ENCODE data around the gene CD99. TPM values are rescaled to one million over a fixed set of nuclear protein-coding genes. Genes with fewer than 3 reads are reported as not detected.

The CD99 gene
- polyA plus RNA-seq, 3 donors: 189 to 220 (median 206) TPM

GRCh38 chrX:2697306-2697705 lies 6.2 kb downstream of the CD99 start:
- no peak for DNase-seq (ENCODE audit: low read depth in 3 of 3, low spot score in 2 of 3)

GRCh38 chrX:2697741-2698299 lies 6.7 kb downstream of the CD99 start:
- no peak for DNase-seq (ENCODE audit: low read depth in 3 of 3, low spot score in 2 of 3)

- DNase-seq (ENCODE audit: low read depth in 3 of 3, low spot score in 2 of 3): no peak
These were observed 7.5 kb downstream of the CD99 start for GRCh38 chrX:2698604-2699003.

GRCh38 chrX:2699959-2700358 lies 8.9 kb downstream of the CD99 start:
- no peak for DNase-seq (ENCODE audit: low read depth in 3 of 3, low spot score in 2 of 3)

GRCh38 chrX:2700405-2701320 lies 9.6 kb downstream of the CD99 start:
- no peak for DNase-seq (ENCODE audit: low read depth in 3 of 3, low spot score in 2 of 3)

- no peak for DNase-seq (ENCODE audit: low read depth in 3 of 3, low spot score in 2 of 3)
These were observed 10.5 kb downstream of the CD99 start for GRCh38 chrX:2701600-2701999.

- DNase-seq (ENCODE audit: low read depth in 3 of 3, low spot score in 2 of 3): no peak
These were observed 12.9 kb downstream of the CD99 start for GRCh38 chrX:2703991-2704369.

- DNase-seq (ENCODE audit: low read depth in 3 of 3, low spot score in 2 of 3): no peak
These were observed 14.1 kb downstream of the CD99 start for GRCh38 chrX:2705046-2705832.

- DNase-seq (ENCODE audit: low read depth in 3 of 3, low spot score in 2 of 3): peak in 2 of 3 donors; percentile 37 to 56
These were observed 16.3 kb downstream of the CD99 start for GRCh38 chrX:2707334-2707760.

- no peak for DNase-seq (ENCODE audit: low read depth in 3 of 3, low spot score in 2 of 3)
These were observed 16.9 kb downstream of the CD99 start for GRCh38 chrX:2708021-2708420.

- DNase-seq (ENCODE audit: low read depth in 3 of 3, low spot score in 2 of 3): no peak
These were observed 17.6 kb downstream of the CD99 start for GRCh38 chrX:2708592-2709188.

- no peak for DNase-seq (ENCODE audit: low read depth in 3 of 3, low spot score in 2 of 3)
These were observed 18.5 kb downstream of the CD99 start for GRCh38 chrX:2709556-2709955.

GRCh38 chrX:2710041-2710840 lies 19.1 kb downstream of the CD99 start:
- DNase-seq (ENCODE audit: low read depth in 3 of 3, low spot score in 2 of 3): no peak

GRCh38 chrX:2711441-2711840 lies 20.3 kb downstream of the CD99 start:
- no peak for DNase-seq (ENCODE audit: low read depth in 3 of 3, low spot score in 2 of 3)

- no peak for DNase-seq (ENCODE audit: low read depth in 3 of 3, low spot score in 2 of 3)
These were observed 21.3 kb downstream of the CD99 start for GRCh38 chrX:2712428-2712827.

GRCh38 chrX:2712890-2713840 lies 22.1 kb downstream of the CD99 start:
- DNase-seq (ENCODE audit: low read depth in 3 of 3, low spot score in 2 of 3): no peak

- no peak for DNase-seq (ENCODE audit: low read depth in 3 of 3, low spot score in 2 of 3)
These were observed 23.5 kb downstream of the CD99 start for GRCh38 chrX:2714551-2714950.

GRCh38 chrX:2715066-2715600 lies 24.0 kb downstream of the CD99 start:
- DNase-seq (ENCODE audit: low read depth in 3 of 3, low spot score in 2 of 3): no peak

- no peak for DNase-seq (ENCODE audit: low read depth in 3 of 3, low spot score in 2 of 3)
These were observed 26.2 kb downstream of the CD99 start for GRCh38 chrX:2717312-2717711.
